Endothelial cell of umbilical vein (primary cell): Measurements from ENCODE around the gene C17orf107. TPM values are rescaled to one million over a fixed set of nuclear protein-coding genes. Genes with fewer than 3 reads are reported as not detected.

Experiments used
- BruUV-seq: library from RNA; stranded (reverse); fragments of 400-500 nt; replicated peaks from 2 replicates; lab custom pipeline; 2021; lab: Mats Ljungman, UMichigan
- CTCF ChIA-PET: fragments of 300-600, 350-600 bp; sonication (Branson Sonifier 250); formaldehyde crosslinking; loops from one replicate; lab custom pipeline; 2021; ENCODE audit warnings: antibody characterized with exemption, inconsistent platforms; lab: Charles Lee
- POLR2A ChIA-PET: fragments of 300-600, 350-600 bp; sonication (Branson Sonifier 250); formaldehyde crosslinking; loops from one replicate; lab custom pipeline; 2021; ENCODE audit warnings: antibody characterized with exemption, inconsistent platforms; lab: Charles Lee
- DNase-seq: peaks from one replicate; pipeline ENCODE4 v3.0.0-alpha.2; 2011; ENCODE audit warnings: low read depth, low spot score
- FAIRE-seq: peaks from 2 replicates; lab custom pipeline; 2011; peaks lifted over from hg19 to GRCh38; lab: Jason Lieb, UNC
- H2AFZ ChIP-seq: 2 replicates; pipeline ENCODE4 v1.6.0; 2012; ENCODE audit warnings: low read depth, low read length, control low read depth, inconsistent platforms
- H3K27ac ChIP-seq: 2 replicates; pipeline ENCODE4 v1.5.1; 2011; ENCODE audit warnings: low read depth, mild to moderate bottlenecking, control low read depth, low read length, moderate library complexity; ENCODE audit not compliant: insufficient read depth
- H3K27me3 ChIP-seq, 2 experiments: 2 replicates each; pipeline versions ENCODE4 v1.6.0 to v1.6.1; 2011; ENCODE audit warnings: low read length in 2 of 2, mixed read lengths in 1 of 2; ENCODE audit not compliant: control insufficient read depth in 2 of 2, insufficient read depth in 2 of 2
- H3K36me3 ChIP-seq, 2 experiments: 2 replicates in 1 of 2; 3 replicates in 1 of 2; pipeline ENCODE4 v1.5.1; 2011; ENCODE audit warnings: low read length in 2 of 2, mild to moderate bottlenecking in 1 of 2, moderate library complexity in 1 of 2; ENCODE audit not compliant: control insufficient read depth in 2 of 2, insufficient read depth in 2 of 2; ENCODE audit errors: extremely low read depth in 1 of 2
- H3K4me1 ChIP-seq: 3 replicates; pipeline ENCODE4 v1.5.1; 2011; ENCODE audit warnings: mild to moderate bottlenecking, low read length; ENCODE audit not compliant: control insufficient read depth, insufficient read depth; ENCODE audit errors: extremely low read depth
- H3K4me2 ChIP-seq: 2 replicates; pipeline ENCODE4 v1.6.1; 2011; ENCODE audit warnings: low read length, control low read depth, mixed read lengths; ENCODE audit not compliant: insufficient read depth
- H3K4me3 ChIP-seq, 3 experiments: fragments of 200-600 bp in 1 of 3; sonication (generic), shearing (Covaris generic) in 1 of 3; replicated peaks in 1 of 3; 2 replicates each; pipeline ENCODE4 v1.5.1; 2011 to 2016; ENCODE audit warnings: control low read depth in 3 of 3, low read length in 3 of 3, mild to moderate bottlenecking in 2 of 3, inconsistent platforms in 1 of 3, low read depth in 1 of 3, moderate library complexity in 1 of 3; ENCODE audit not compliant: insufficient read depth in 1 of 3
- H3K79me2 ChIP-seq: 2 replicates; pipeline ENCODE4 v1.6.0; 2012; ENCODE audit warnings: low read length, inconsistent platforms; ENCODE audit not compliant: control insufficient read depth, insufficient read depth
- H3K9ac ChIP-seq: replicated peaks from 2 replicates; pipeline ENCODE3; 2011; ENCODE audit warnings: low read length, control low read depth; ENCODE audit not compliant: insufficient read depth; ENCODE audit errors: extremely low read depth
- H3K9me1 ChIP-seq: replicated peaks from 3 replicates; pipeline ENCODE4 v1.6.0; 2011; ENCODE audit warnings: mild to moderate bottlenecking, low read length; ENCODE audit not compliant: control insufficient read depth, insufficient read depth; ENCODE audit errors: extremely low read depth
- H3K9me3 ChIP-seq: replicated peaks from 2 replicates; pipeline ENCODE4 v1.5.1; 2012; ENCODE audit warnings: low read length, inconsistent platforms; ENCODE audit not compliant: control insufficient read depth, insufficient read depth
- H4K20me1 ChIP-seq: replicated peaks from 2 replicates; pipeline ENCODE3; 2011; ENCODE audit warnings: mild to moderate bottlenecking, low read length; ENCODE audit not compliant: control insufficient read depth, insufficient read depth; ENCODE audit errors: extremely low read depth
- EZH2 ChIP-seq: IDR thresholded peaks from 2 replicates; pipeline ENCODE4 v1.6.1; 2012; ENCODE audit warnings: borderline replicate concordance, low read depth, mild to moderate bottlenecking, moderate library complexity, low read length, inconsistent platforms; ENCODE audit not compliant: severe bottlenecking
- FOS ChIP-seq: IDR thresholded peaks from 2 replicates; pipeline ENCODE4 v1.6.1; 2011; ENCODE audit warnings: mild to moderate bottlenecking, low read length, moderate library complexity, borderline replicate concordance; ENCODE audit not compliant: insufficient read depth
- GATA2 ChIP-seq: IDR thresholded peaks from 2 replicates; pipeline ENCODE4 v1.7.0; 2011; ENCODE audit warnings: low read depth, mild to moderate bottlenecking, moderate library complexity, mixed read lengths, low read length; ENCODE audit not compliant: insufficient read length, insufficient read depth
- JUN ChIP-seq: IDR thresholded peaks from 2 replicates; pipeline ENCODE4 v1.6.1; 2011; ENCODE audit warnings: borderline replicate concordance, low read depth; ENCODE audit not compliant: insufficient read length, insufficient read depth
- MYC ChIP-seq: IDR thresholded peaks from one replicate; pipeline ENCODE4 v1.6.1; 2011; ENCODE audit warnings: mild to moderate bottlenecking, low read depth, low read length
- POLR2A ChIP-seq: IDR thresholded peaks from 2 replicates; pipeline ENCODE4 v1.6.1; 2012; ENCODE audit warnings: low read depth, mild to moderate bottlenecking, control low read depth, low read length
- POLR2AphosphoS5 ChIP-seq: IDR thresholded peaks from 2 replicates; pipeline ENCODE4 v1.6.1; 2012; ENCODE audit warnings: low read depth, mild to moderate bottlenecking, control low read depth, low read length, moderate library complexity; ENCODE audit not compliant: insufficient read depth
- dilution Hi-C: fragments of 300-500 bp; cut with MboI; formaldehyde crosslinking; loops from one replicate; pipeline ENCODE4 v1.15.0; 2019; ENCODE audit warnings: low sequenced_read_pairs; ENCODE audit not compliant: extremely low pct_ligation_motif_present
- intact Hi-C: fragments of 100-400 bp; cut with micrococcal nuclease; formaldehyde crosslinking; loops from one replicate; pipeline ENCODE4 v1.10.0; 2022
- polyA plus RNA-seq, 4 experiments: library from polyadenylated mRNA; depleted of rRNA in 3 of 4; stranded (reverse) in 3 of 4; unstranded in 1 of 4; fragments of >200 nt; gene quantifications; 2 replicates each; pipeline versions ENCODE4 v1.2.1 to v1.2.3, GENCODE V29; 2011 to 2012; ENCODE audit warnings: missing spikeins in 1 of 4
- total RNA-seq: library from RNA; stranded (reverse); gene quantifications from 2 replicates; pipeline ENCODE4 v1.2.3, GENCODE V29; 2021
- TF ChIP-seq, protein P1 (sequence below): IDR thresholded peaks from 2 replicates; pipeline ENCODE4 v1.6.1; 2011; ENCODE audit not compliant: insufficient read depth, insufficient read length
- TF ChIP-seq, protein P2 (sequence below), 2 donors: IDR thresholded peaks; 1 replicate in 1 of 2; 2 replicates in 1 of 2; pipeline ENCODE4 v1.5.1; 2011; ENCODE audit warnings: low read length in 2 of 2, mild to moderate bottlenecking in 2 of 2, moderate library complexity in 2 of 2, control low read depth in 1 of 2, inconsistent platforms in 1 of 2, low read depth in 1 of 2; ENCODE audit not compliant: insufficient read depth in 1 of 2; ENCODE audit errors: extremely low read depth in 1 of 2

C17orf107 gene
- total and polyA plus RNA-seq, 2 donors (not counting 3 experiments of a cell fraction or from before 2014, with no cell fraction given) = 0.68 to 1.0 TPM

DNA sequence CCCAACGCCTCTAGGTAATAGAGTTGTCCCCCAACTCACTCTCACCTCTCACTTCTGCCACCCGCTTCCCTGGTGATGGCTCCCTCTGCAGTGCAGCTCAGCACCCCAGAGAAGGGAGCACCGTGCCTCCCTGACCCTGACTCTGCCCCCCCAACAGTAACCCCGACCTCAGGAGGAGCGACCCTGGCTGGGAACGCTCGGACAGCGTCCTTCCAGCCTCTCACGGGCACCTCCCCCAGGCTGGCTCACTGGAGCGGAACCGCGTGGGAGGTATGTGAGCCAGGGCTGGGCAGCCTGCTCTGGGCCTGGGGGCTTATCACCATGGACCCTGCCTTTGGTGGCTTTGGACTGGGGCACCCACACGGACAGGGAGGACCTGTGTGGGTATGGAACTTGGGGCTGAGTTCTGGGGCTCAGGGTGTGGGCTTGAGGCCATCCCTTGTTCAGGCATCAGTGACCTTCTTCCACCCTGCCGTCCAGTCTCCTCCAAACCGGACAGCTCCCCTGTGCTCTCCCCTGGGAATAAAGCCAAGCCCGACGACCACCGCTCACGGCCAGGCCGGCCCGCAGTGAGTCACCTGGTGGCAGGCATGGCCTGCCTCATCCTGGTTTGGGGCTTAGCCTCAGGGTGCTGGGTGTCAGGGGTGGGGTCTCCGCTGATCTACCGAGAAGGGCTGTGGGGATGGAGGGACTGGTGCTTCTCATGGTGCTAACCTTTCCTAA is 6.7 kb upstream of the C17orf107 start:
- intact Hi-C loops (no loop called here), dilution Hi-C loops (no loop called here)
- FAIRE-seq (no peak), DNase-seq (no peak)
- Histone ChIP-seq H3K27me3 (no peaks in the 10 kb centered on the region), H4K20me1 (no peaks in the 10 kb centered on the region), H3K4me2 (no peak overlapping the region), H3K4me1 (no peaks in the 10 kb centered on the region), H3K9me1 (no peaks in the 10 kb centered on the region), H3K9ac (no peak overlapping the region), H3K79me2 (no peaks in the 10 kb centered on the region), H2AFZ (no peak overlapping the region), H3K36me3 (peaks cover 1 to 66% of the 10 kb centered on the region in 2 experiments), H3K27ac (no peak overlapping the region), H3K9me3 (no peaks in the 10 kb centered on the region), H3K4me3 (no peak overlapping the region)
- CTCF ChIA-PET = interaction anchor here (1.0 to 1.7 kb wide), 2 partner anchors 116 to 182 kb away, joined by 3 read pairs; partner anchors contain the start of gene ARRB2
- POLR2A ChIA-PET = no interaction called here
- TF ChIP-seq MYC (no peak), POLR2A (no peak), FOS (no peak), EZH2 (no peak), JUN (no peak)
- TF ChIP-seq, protein P1, sequence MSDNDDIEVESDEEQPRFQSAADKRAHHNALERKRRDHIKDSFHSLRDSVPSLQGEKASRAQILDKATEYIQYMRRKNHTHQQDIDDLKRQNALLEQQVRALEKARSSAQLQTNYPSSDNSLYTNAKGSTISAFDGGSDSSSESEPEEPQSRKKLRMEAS = no peak
- BruUV-seq = no TSS peak

DNA sequence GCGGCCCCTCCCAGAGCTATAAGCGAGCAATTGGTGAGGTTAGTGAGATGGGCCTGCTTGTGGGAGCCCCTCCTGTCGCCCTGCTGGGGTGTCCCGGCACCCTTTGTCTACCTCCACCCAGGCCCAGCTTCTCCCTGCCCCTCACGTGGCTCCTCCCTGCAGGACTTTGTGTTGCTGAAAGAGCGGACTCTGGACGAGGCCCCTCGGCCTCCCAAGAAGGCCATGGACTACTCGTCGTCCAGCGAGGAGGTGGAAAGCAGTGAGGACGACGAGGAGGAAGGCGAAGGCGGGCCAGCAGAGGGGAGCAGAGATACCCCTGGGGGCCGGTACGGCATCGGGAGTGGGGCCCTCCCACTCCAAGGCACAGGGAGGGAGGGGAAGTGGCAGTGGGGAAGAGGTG is 6.1 kb upstream of the C17orf107 start:
- Histone ChIP-seq H2AFZ (no peak overlapping the region), H3K27ac (no peak overlapping the region), H3K4me2 (no peak overlapping the region), H3K79me2 (no peaks in the 10 kb centered on the region), H4K20me1 (no peaks in the 10 kb centered on the region), H3K9ac (no peak overlapping the region), H3K9me1 (no peaks in the 10 kb centered on the region), H3K4me3 (no peak overlapping the region), H3K4me1 (no peaks in the 10 kb centered on the region), H3K27me3 (no peaks in the 10 kb centered on the region), H3K36me3 (peaks cover 0 to 65% of the 10 kb centered on the region in 2 experiments), H3K9me3 (no peaks in the 10 kb centered on the region)
- intact Hi-C loops (no loop called here), dilution Hi-C loops (no loop called here)
- DNase-seq (no peak), FAIRE-seq (no peak)
- BruUV-seq = no TSS peak
- POLR2A ChIA-PET = no interaction called here
- TF ChIP-seq, protein P2, sequence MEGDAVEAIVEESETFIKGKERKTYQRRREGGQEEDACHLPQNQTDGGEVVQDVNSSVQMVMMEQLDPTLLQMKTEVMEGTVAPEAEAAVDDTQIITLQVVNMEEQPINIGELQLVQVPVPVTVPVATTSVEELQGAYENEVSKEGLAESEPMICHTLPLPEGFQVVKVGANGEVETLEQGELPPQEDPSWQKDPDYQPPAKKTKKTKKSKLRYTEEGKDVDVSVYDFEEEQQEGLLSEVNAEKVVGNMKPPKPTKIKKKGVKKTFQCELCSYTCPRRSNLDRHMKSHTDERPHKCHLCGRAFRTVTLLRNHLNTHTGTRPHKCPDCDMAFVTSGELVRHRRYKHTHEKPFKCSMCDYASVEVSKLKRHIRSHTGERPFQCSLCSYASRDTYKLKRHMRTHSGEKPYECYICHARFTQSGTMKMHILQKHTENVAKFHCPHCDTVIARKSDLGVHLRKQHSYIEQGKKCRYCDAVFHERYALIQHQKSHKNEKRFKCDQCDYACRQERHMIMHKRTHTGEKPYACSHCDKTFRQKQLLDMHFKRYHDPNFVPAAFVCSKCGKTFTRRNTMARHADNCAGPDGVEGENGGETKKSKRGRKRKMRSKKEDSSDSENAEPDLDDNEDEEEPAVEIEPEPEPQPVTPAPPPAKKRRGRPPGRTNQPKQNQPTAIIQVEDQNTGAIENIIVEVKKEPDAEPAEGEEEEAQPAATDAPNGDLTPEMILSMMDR (IDR thresholded peaks at IDR 0.05; ENCODE audit: extremely low read depth in 1 of 2, insufficient read depth in 1 of 2, low read depth in 1 of 2, low read length in 2 of 2) = no peak
- TF ChIP-seq POLR2A (no peak), MYC (no peak), GATA2 (no peak), POLR2AphosphoS5 (no peak), EZH2 (no peak), FOS (no peak), JUN (no peak)
- TF ChIP-seq, protein P1 = no peak
- CTCF ChIA-PET = no interaction called here
